Embryonic facial prominence (tissue), 1 donor: ENCODE results near the gene ATXN7L1.

Source experiments
- DNase-seq: peaks from one replicate; pipeline ENCODE4 v3.0.0-alpha.2; 2016; ENCODE audit errors: extremely low spot score

ATXN7L1 gene

GRCh38 chr7:105677410-105677730 is 199.0 kb downstream of the ATXN7L1 start:
- DNase-seq = no peak

- DNase-seq = no peak
Measured at GRCh38 chr7:105675934-105676371, 200.4 kb downstream of the ATXN7L1 start.

GRCh38 chr7:105674200-105674920 is 202.0 kb downstream of the ATXN7L1 start:
- DNase-seq = no peak

GRCh38 chr7:105673367-105674084 is 202.9 kb downstream of the ATXN7L1 start:
- DNase-seq = no peak

GRCh38 chr7:105672801-105673200 is 203.6 kb downstream of the ATXN7L1 start:
- DNase-seq = no peak

- no peak for DNase-seq
Measured at GRCh38 chr7:105666324-105666723, 210.1 kb downstream of the ATXN7L1 start.

GRCh38 chr7:105665684-105666083 is 210.7 kb downstream of the ATXN7L1 start:
- no peak for DNase-seq

GRCh38 chr7:105664816-105665525 is 211.4 kb downstream of the ATXN7L1 start:
- DNase-seq = no peak

- no peak for DNase-seq
Measured at GRCh38 chr7:105662998-105663397, 213.4 kb downstream of the ATXN7L1 start.

GRCh38 chr7:105661625-105662024 is 214.8 kb downstream of the ATXN7L1 start:
- no peak for DNase-seq

- DNase-seq = no peak
Measured at GRCh38 chr7:105656922-105657521, 219.4 kb downstream of the ATXN7L1 start.

- DNase-seq = no peak
Measured at GRCh38 chr7:105655500-105656380, 220.7 kb downstream of the ATXN7L1 start.

- DNase-seq = no peak
Measured at GRCh38 chr7:105655067-105655466, 221.3 kb downstream of the ATXN7L1 start.

- no peak for DNase-seq
Measured at GRCh38 chr7:105654095-105654686, 222.2 kb downstream of the ATXN7L1 start.

GRCh38 chr7:105653441-105654005 is 222.9 kb downstream of the ATXN7L1 start:
- no peak for DNase-seq

GRCh38 chr7:105652359-105652993 is 223.9 kb downstream of the ATXN7L1 start:
- DNase-seq = no peak

- DNase-seq = no peak
Measured at GRCh38 chr7:105651798-105652197, 224.6 kb downstream of the ATXN7L1 start.

- DNase-seq = no peak
Measured at GRCh38 chr7:105650382-105650970, 225.9 kb downstream of the ATXN7L1 start.

GRCh38 chr7:105649727-105650381 is 226.5 kb downstream of the ATXN7L1 start:
- no peak for DNase-seq
